GM13976 (cell line): ENCODE measurements around the gene TSEN2.
"Not testable (repeated sequence)": the region's sequence is repeated elsewhere in the genome, so short reads cannot be mapped to it uniquely, and the experiment has no call there.

Experiments
- DNase-seq: peaks from one replicate; pipeline ENCODE4 v3.0.0; 2012; ENCODE audit warnings: low spot score
- in situ Hi-C: fragments of 300-500 bp; cut with MboI; formaldehyde crosslinking; loops from one replicate; pipeline ENCODE4 v1.12.0; 2022; ENCODE audit warnings: low sequenced_read_pairs, mixed read lengths, inconsistent platforms; ENCODE audit not compliant: unreplicated experiment
- TF ChIP-seq, protein P1 (sequence below): IDR thresholded peaks from 2 replicates; pipeline ENCODE4 v1.5.1; 2012; ENCODE audit warnings: borderline replicate concordance, mild to moderate bottlenecking; ENCODE audit not compliant: insufficient read depth; ENCODE audit errors: extremely low read depth, missing control alignments, control extremely low read depth

The TSEN2 gene

DNA sequence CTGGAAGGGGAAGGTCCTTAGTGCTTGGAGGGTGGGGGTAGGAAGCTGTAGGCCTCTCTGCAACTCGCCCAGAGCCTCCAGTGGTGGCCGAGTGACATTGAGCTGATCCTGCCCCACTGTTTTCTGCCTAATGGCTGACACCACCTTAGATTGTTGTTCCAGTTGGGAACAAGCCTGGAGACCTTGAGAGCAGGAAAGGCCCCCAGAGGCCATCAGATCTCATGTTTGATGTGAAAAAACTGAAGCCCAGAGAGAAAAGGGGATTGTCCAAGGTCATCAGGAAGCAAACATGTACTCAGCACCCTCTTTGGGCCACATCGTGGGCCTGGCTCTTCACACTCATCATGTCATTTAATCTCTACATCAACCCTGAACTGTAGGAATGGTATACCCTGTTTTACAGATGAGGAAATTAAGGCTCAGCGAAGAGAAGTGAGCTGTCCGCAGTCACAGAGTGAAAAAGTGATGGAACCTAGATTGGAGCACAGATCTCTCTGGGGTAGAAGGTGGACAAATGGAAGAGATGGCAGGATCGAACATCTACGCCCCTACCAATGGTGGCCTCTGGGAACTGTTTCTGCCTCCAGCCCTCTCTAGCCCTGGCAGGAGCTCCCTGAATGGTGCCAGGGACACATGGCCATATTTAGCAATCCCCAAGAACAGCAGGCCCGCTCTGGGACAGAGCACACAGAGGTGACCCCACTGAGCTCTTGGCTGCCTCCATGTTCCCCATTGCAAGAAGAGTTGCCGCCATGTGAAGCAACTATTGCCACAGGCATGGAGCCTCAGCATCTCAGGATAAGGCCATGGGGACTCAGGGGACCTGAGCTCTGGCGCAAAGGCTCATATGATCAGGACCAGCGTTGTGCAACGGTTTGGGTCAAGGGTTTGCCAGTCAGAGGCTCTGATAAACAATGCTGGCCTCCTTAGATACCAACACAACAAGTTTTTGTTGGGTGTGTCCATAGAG lies 31.6 kb upstream of the TSEN2 start:
- TF ChIP-seq, protein P1, sequence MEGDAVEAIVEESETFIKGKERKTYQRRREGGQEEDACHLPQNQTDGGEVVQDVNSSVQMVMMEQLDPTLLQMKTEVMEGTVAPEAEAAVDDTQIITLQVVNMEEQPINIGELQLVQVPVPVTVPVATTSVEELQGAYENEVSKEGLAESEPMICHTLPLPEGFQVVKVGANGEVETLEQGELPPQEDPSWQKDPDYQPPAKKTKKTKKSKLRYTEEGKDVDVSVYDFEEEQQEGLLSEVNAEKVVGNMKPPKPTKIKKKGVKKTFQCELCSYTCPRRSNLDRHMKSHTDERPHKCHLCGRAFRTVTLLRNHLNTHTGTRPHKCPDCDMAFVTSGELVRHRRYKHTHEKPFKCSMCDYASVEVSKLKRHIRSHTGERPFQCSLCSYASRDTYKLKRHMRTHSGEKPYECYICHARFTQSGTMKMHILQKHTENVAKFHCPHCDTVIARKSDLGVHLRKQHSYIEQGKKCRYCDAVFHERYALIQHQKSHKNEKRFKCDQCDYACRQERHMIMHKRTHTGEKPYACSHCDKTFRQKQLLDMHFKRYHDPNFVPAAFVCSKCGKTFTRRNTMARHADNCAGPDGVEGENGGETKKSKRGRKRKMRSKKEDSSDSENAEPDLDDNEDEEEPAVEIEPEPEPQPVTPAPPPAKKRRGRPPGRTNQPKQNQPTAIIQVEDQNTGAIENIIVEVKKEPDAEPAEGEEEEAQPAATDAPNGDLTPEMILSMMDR = no peak
- in situ Hi-C loops = no loop called here
- no peak for DNase-seq

DNA sequence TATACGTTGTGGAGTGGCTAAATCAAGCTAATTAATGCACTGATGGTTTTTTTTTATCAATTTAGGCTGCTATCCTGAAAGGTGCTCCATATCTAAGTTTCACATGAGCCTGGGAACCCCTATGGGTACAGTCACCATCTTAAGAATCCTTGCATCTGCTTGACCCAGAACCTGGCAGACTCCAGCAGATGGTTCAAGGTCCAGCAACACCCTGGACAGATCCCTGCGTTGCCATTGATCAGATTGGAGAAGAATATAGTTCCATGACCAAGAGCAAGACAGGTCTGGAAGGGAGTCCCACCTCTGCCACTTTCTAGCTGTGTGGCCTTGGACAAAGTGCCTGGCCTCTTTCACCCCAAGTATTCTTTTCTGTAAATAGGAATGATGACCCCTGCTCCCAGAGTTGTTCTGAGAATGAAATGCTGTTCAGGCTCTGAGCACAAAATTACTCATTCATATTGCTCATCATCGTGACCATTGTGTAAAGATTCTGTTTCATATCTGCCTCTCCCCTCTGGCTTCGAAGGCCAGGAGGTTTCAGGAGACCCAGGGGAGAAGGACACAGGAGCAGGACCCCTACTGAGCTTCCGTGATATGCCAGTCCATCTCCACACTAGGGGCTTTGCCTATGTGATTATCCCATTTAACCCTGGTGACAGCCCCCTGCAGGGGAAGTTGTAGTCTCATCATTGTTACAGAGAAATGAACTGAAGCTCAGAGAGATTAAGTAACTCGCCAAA lies 30.0 kb upstream of the TSEN2 start:
- no peak for DNase-seq
- TF ChIP-seq, protein P1 = no peak
- in situ Hi-C loops = no loop called here

DNA sequence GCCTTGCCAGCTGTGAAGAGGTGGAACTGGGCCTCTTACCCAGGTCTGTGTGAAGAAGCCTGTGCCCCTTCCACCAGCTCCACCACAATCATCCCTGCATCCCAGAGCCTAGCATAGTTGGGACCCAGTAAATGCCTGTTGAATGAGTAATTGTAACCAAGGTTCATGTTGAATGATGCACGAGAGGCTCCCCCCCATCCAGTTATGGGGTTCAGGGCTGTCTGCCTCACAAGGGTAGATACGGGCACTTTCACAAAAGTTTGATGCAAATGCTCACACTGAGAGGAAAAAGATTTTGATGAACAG lies 29.5 kb upstream of the TSEN2 start:
- TF ChIP-seq, protein P1 = no peak
- in situ Hi-C loops = no loop called here
- DNase-seq = no peak

DNA sequence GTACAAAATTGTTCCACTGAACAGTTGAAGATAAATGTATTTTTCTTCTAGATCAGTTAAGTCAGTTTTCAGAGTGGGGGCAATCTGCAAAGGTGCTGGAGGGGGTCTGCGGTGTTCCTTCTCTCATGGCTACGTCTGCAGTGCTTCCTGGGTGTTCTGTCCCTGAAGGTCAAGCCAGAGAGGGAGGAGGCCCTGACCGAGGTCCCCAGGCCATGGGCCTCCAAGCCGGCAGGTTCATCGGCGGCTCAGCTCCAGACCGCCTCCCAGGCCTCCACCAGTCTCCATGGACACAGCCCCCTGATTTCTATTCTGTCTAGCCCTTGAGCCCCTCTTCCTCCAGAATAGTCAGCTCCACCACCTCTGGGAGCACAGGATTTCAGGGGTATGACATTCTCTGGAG lies 28.5 kb upstream of the TSEN2 start:
- in situ Hi-C loops = no loop called here
- no peak for DNase-seq
- TF ChIP-seq, protein P1 = no peak

DNA sequence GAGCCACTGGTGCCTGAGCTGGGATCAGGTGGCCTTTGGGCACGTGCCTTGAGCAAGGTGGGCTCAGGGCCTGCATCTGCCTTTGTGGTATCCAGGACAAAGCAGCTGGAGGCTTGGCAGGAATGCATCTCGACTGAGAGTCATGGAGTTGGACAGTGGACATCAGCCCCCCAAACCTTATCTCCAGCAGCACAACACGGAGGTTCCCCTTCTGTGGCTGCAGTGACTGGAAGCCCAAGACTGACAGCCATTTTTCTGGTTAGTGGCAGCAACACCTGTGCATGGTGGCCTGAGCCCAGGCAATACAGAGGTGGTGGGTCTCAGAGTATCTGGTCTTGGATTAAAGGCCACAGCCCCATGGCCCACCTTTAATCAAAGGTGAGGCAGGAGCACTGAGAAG lies 27.8 kb upstream of the TSEN2 start:
- TF ChIP-seq, protein P1 = no peak
- in situ Hi-C loops = no loop called here

DNA sequence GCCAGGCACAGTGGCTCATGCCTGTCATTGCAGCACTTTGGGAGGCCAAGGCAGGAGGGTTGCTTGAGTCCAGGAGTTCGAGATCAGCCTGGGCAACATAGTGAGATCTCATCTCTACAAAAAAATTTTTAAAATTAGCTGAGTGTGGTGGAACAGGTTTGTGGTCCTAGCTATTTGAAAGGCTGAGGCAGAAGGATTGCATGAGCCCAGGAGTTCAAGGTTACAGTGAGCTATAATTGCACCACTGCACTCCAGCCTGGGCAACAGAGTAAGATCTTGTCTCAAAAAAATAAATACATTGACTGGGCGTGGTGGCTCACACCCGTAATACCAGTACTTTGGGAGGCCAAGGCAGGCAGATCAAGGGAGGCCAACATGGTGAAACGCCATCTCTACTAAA lies 26.9 kb upstream of the TSEN2 start:
- in situ Hi-C loops, DNase-seq: not testable (repeated sequence)

More for the DNA sequence above, 27.8 kb upstream of the TSEN2 start:
- DNase-seq = no peak

DNA sequence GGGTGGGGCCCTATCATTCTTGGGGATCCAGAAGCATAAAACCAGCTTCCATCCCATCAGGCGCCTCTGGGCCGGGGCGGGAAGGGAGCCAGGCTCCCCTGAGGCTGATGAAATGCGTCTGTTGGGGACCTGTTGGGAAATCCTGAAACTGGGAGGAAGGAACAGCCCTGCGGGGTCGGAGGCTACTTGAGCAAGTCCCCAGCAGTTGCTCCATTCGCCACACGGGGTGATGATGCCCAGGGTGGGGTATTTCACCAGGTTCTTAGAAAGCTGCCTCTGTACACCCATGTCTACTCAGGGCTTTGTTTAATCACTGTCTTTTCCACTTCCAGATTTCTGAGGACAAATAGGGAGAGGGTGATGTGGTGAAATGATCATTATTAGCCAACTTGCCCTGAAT lies 25.4 kb upstream of the TSEN2 start:
- in situ Hi-C loops = no loop called here
- TF ChIP-seq, protein P1 = no peak

More for the DNA sequence above, 25.4 kb upstream of the TSEN2 start:
- no peak for DNase-seq
